Fibroblast of lung (primary cell): ENCODE data around the gene LAYN. TPM values are rescaled to one million over a fixed set of nuclear protein-coding genes. Genes with fewer than 3 reads are reported as not detected.

ENCODE experiments used
- DNase-seq, 2 donors: peaks; one replicate each; pipeline versions ENCODE4 v3.0.0 to v3.0.0-alpha.2; 2010; ENCODE audit warnings: low read depth in 2 of 2
- H2AFZ ChIP-seq: 2 replicates; pipeline ENCODE4 v1.5.1; 2012; ENCODE audit warnings: low read length, control low read depth, inconsistent platforms
- H3K27ac ChIP-seq: 2 replicates; pipeline ENCODE4 v1.5.1; 2011; ENCODE audit warnings: low read length, control low read depth; ENCODE audit not compliant: insufficient read depth
- H3K27me3 ChIP-seq: 2 replicates; pipeline ENCODE4 v1.5.1; 2011; ENCODE audit warnings: mild to moderate bottlenecking, low read length; ENCODE audit not compliant: control insufficient read depth, insufficient read depth
- H3K36me3 ChIP-seq: 2 replicates; pipeline ENCODE4 v1.5.1; 2011; ENCODE audit warnings: low read length; ENCODE audit not compliant: control insufficient read depth, insufficient read depth
- H3K4me1 ChIP-seq: 2 replicates; pipeline ENCODE4 v1.5.1; 2011; ENCODE audit warnings: low read length; ENCODE audit not compliant: control insufficient read depth, insufficient read depth; ENCODE audit errors: extremely low read depth
- H3K4me2 ChIP-seq: 2 replicates; pipeline ENCODE4 v1.5.1; 2011; ENCODE audit warnings: low read length, control low read depth; ENCODE audit not compliant: insufficient read depth; ENCODE audit errors: extremely low read depth
- H3K4me3 ChIP-seq, 4 experiments: fragments of 200-600 bp in 1 of 4; sonication (generic) in 1 of 4; replicated peaks in 1 of 4; 2 replicates each; pipeline ENCODE4 v1.5.1; 2011 to 2016; ENCODE audit warnings: low read length in 4 of 4, low read depth in 3 of 4, mild to moderate bottlenecking in 3 of 4, control low read depth in 2 of 4, inconsistent platforms in 1 of 4, mixed read lengths in 1 of 4; ENCODE audit not compliant: insufficient read depth in 1 of 4; ENCODE audit errors: control extremely low read depth in 1 of 4
- H3K79me2 ChIP-seq: 2 replicates; pipeline ENCODE4 v1.5.1; 2012; ENCODE audit warnings: mild to moderate bottlenecking, low read length, inconsistent platforms; ENCODE audit not compliant: control insufficient read depth, insufficient read depth
- H3K9ac ChIP-seq: 2 replicates; pipeline ENCODE4 v1.5.1; 2011; ENCODE audit warnings: mild to moderate bottlenecking, low read length, control low read depth; ENCODE audit not compliant: insufficient read depth
- H3K9me3 ChIP-seq: 2 replicates; pipeline ENCODE4 v1.5.1; 2012; ENCODE audit warnings: low read depth, low read length; ENCODE audit not compliant: control insufficient read depth, insufficient read depth
- H4K20me1 ChIP-seq: 2 replicates; pipeline ENCODE4 v1.5.1; 2011; ENCODE audit warnings: low read length; ENCODE audit not compliant: control insufficient read depth, insufficient read depth; ENCODE audit errors: extremely low read depth
- EZH2 ChIP-seq: IDR thresholded peaks from 2 replicates; pipeline ENCODE4 v1.5.1; 2012; ENCODE audit warnings: low read length, control low read depth, mild to moderate bottlenecking; ENCODE audit errors: missing control alignments
- polyA plus RNA-seq, 2 donors: library from polyadenylated mRNA; depleted of rRNA in 1 of 2; stranded (reverse) in 1 of 2; unstranded in 1 of 2; fragments of >200 nt; gene quantifications; 2 replicates each; pipeline ENCODE4 v1.2.1, GENCODE V29; 2011 to 2012; ENCODE audit warnings: missing spikeins in 1 of 2
- total RNA-seq: library from RNA; depleted of rRNA; stranded (reverse); fragments of >200 nt; gene quantifications from 2 replicates; pipeline ENCODE4 v1.2.1, GENCODE V29; 2014
- TF ChIP-seq, protein P1 (sequence below), 2 donors: IDR thresholded peaks in 1 of 2; conservative IDR thresholded peaks in 1 of 2; 1 replicate in 1 of 2; 2 replicates in 1 of 2; pipeline ENCODE4 v1.5.1; 2011 to 2012; ENCODE audit warnings: low read length in 2 of 2, control low read depth in 1 of 2, inconsistent platforms in 1 of 2, low read depth in 1 of 2, mild to moderate bottlenecking in 1 of 2

Gene LAYN
- total and polyA plus RNA-seq, 2 donors (not counting 1 experiment from before 2014, with no cell fraction given) = 117 to 140 TPM

DNA sequence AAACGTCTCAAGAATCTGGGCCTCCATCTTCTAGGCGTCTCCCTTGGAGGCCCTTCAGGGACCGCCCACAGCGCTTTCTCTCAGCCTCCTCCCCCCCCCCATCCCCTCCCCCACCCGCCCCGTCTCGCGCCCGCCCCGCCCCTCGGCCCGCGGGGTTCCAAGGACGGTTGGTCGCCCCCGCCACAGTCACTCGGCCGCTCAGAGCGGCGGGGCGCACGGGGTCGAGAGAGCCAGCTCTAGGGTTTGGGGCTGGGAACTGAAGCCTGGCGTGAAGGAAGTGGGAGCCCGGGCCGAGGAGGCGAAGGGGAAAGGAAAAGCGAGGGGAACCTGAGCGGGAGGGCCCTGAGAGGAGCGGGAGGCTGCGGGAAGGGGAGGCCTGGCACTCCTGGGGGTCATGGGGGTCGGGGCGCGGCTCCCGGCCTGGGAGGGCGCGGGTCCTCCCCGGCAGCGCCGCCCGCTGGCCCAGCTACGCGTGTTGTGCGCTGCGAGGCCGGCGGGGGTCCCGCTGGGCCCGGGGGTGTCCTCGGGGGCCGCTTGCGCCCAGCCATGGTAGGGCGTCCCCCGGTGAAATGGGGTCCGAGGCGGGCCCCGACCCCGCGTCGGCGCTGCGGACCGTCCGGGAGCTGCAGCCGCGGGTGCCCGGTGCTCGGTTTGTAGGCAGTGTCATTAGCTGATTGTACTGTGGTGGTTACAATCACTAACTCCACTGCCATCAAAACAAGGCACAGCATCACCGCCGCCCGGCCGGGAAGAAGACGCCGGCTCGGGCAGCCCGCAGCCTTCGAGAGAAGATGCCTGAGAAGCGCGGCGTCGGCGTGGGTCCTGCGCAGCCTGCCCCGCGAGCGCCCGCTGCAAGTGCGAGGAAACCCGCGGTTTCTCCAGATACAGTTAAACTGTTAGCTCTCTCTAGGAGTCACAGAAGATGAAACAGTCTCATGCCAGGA lies 28.0 kb upstream of the LAYN start, which contains the start of gene BTG4:
TSS of gene BTG4 (minus strand) at position 91 of the 944 bp plus-strand sequence. CDS start 13,610 bp downstream, outside the sequence.
- Histone ChIP-seq H3K4me2 (peak within 1 kb of the TSS; percentile 78), H3K27ac (peak within 1 kb of the TSS; percentile 35), H3K9ac (peak within 1 kb of the TSS; percentile 34), H3K27me3 (no peaks in the 10 kb centered on the region), H3K4me1 (no peaks in the 10 kb centered on the region), H3K36me3 (no peaks in the 10 kb centered on the region), H2AFZ (peak within 1 kb of the TSS; percentile 77), H4K20me1 (no peaks in the 10 kb centered on the region), H3K9me3 (no peaks in the 10 kb centered on the region), H3K79me2 (no peaks in the 10 kb centered on the region), H3K4me3 (peak within 1 kb of the TSS; percentile 29 to 50 (median 38))
- TF ChIP-seq EZH2 = no peak
- TF ChIP-seq, protein P1, sequence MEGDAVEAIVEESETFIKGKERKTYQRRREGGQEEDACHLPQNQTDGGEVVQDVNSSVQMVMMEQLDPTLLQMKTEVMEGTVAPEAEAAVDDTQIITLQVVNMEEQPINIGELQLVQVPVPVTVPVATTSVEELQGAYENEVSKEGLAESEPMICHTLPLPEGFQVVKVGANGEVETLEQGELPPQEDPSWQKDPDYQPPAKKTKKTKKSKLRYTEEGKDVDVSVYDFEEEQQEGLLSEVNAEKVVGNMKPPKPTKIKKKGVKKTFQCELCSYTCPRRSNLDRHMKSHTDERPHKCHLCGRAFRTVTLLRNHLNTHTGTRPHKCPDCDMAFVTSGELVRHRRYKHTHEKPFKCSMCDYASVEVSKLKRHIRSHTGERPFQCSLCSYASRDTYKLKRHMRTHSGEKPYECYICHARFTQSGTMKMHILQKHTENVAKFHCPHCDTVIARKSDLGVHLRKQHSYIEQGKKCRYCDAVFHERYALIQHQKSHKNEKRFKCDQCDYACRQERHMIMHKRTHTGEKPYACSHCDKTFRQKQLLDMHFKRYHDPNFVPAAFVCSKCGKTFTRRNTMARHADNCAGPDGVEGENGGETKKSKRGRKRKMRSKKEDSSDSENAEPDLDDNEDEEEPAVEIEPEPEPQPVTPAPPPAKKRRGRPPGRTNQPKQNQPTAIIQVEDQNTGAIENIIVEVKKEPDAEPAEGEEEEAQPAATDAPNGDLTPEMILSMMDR (conservative IDR thresholded peaks at IDR 0.05 in 1 of 2, IDR thresholded peaks at IDR 0.05 in 1 of 2; ENCODE audit: low read depth in 1 of 2, low read length in 2 of 2) = peak in 1 of 2 donors; percentile 15
- peak in 1 of 2 donors; percentile 36 for DNase-seq

DNA sequence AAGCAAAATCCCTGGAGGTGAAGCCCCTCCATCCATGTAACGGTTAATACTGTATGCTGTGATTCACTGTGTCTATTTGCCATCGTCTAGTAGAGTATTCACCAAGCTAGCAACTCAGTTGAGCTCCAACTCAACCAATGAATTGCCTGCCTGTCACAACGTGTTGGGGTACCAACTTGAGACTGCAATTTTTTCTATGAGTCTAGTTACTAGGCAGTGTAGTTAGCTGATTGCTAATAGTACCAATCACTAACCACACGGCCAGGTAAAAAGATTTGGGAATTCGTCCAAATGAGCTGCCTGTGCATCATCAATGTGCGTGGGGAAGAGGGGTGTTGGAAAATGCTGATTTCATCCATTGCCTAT lies 27.3 kb upstream of the LAYN start:
- Histone ChIP-seq H3K27ac (no peak overlapping the region), H3K36me3 (no peaks in the 10 kb centered on the region), H3K79me2 (no peaks in the 10 kb centered on the region), H3K9ac (no peak overlapping the region), H3K9me3 (no peaks in the 10 kb centered on the region), H3K4me1 (no peaks in the 10 kb centered on the region), H2AFZ (peak overlapping the region; percentile 77), H3K4me3 (peak overlapping the region in 2 of 4 experiments; percentile 29 to 50), H3K4me2 (peak overlapping the region; percentile 78), H4K20me1 (no peaks in the 10 kb centered on the region), H3K27me3 (no peaks in the 10 kb centered on the region)
- DNase-seq = no peak
- no peak for TF ChIP-seq EZH2
- TF ChIP-seq, protein P1 (conservative IDR thresholded peaks at IDR 0.05 in 1 of 2, IDR thresholded peaks at IDR 0.05 in 1 of 2; ENCODE audit: low read depth in 1 of 2, low read length in 2 of 2) = no peak

DNA sequence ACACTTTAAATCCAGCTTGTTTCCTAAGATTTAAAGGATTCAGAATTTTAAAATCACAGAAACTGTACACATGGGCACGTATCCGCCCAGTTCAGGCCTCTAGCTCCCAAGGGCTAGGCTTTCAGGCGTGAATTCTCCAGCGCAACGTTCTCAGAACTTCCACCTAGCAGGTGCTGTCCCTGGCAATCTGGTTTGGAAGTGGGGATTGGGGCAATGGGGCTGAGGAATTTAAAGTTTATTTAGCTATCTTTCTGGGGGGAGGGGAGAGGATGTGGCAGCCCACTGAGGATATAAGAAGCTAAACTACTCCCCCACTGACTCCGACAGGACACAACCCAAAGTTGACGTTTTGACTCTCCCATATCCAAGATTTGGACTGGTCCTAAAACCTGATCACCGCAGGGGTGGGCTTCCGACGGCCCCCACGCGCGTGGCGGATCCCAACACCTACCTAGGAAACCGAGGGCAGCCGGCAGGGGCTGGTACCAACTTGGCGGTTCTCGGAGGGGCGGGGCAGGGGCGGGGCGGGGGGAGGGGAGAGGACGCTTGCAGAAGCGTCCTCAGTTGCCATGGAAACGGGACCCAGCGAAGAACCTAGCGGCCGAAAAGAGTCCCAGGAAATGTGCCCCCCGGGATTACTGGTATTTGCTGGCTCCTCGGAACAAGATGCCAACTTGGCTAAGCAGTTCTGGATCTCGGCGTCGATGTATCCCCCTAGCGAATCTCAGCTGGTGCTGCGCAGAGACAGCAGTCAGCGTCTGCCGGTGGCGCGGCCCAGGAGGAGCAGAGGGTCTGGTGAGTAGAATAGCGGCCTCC lies 26.1 kb upstream of the LAYN start, which contains the start of gene HOATZ:
TSS of gene HOATZ (plus strand) at position 563 of the 816 bp plus-strand sequence. CDS start at position 570, 7 bp downstream.
- DNase-seq = peak; percentile 30 to 34
- H3K4me2 ChIP-seq = no peak within 1 kb of the TSS

More for the DNA sequence above, 26.1 kb upstream of the LAYN start, which contains the start of gene HOATZ:
- H3K79me2 ChIP-seq = no peaks in the 10 kb centered on the region
- no peak within 1 kb of the TSS for H3K27ac ChIP-seq
- H3K9me3 ChIP-seq = no peaks in the 10 kb centered on the region
- peak within 1 kb of the TSS in 1 of 4 experiments; percentile 59 for H3K4me3 ChIP-seq
- no peaks in the 10 kb centered on the region for H3K27me3 ChIP-seq
- no peak within 1 kb of the TSS for H2AFZ ChIP-seq
- H4K20me1 ChIP-seq = no peaks in the 10 kb centered on the region
- no peaks in the 10 kb centered on the region for H3K36me3 ChIP-seq
- H3K4me1 ChIP-seq = no peaks in the 10 kb centered on the region
- H3K9ac ChIP-seq = no peak within 1 kb of the TSS
- no peak for TF ChIP-seq EZH2
- TF ChIP-seq, protein P1 (conservative IDR thresholded peaks at IDR 0.05 in 1 of 2, IDR thresholded peaks at IDR 0.05 in 1 of 2; ENCODE audit: low read depth in 1 of 2, low read length in 2 of 2) = peak in 1 of 2 donors; percentile 44
